VCaP (cell line): ENCODE measurements around the gene CMIP.

Experiments
- H3K27ac ChIP-seq: fragments of 450-650 bp; 2 replicates; pipeline ENCODE4 v1.5.1; 2017
- CTCF ChIP-seq: fragments of 450-650 bp; conservative IDR thresholded peaks from 2 replicates; pipeline ENCODE4 v1.5.1; 2017; ENCODE audit warnings: mild to moderate bottlenecking, moderate library complexity

CMIP gene

GRCh38 chr16:81647527-81647926 lies 202.9 kb downstream of the CMIP start:
- TF ChIP-seq CTCF: no peak
- H3K27ac ChIP-seq: no peak overlapping the region

- no peak overlapping the region for H3K27ac ChIP-seq
- TF ChIP-seq CTCF: no peak
Measured at GRCh38 chr16:81649561-81650184, 205.1 kb downstream of the CMIP start.

- H3K27ac ChIP-seq: no peak overlapping the region
- TF ChIP-seq CTCF: no peak
Measured at GRCh38 chr16:81650281-81650680, 205.7 kb downstream of the CMIP start.

GRCh38 chr16:81650982-81651562 lies 206.5 kb downstream of the CMIP start:
- H3K27ac ChIP-seq: no peak overlapping the region
- no peak for TF ChIP-seq CTCF

GRCh38 chr16:81651758-81652718 lies 207.4 kb downstream of the CMIP start:
- H3K27ac ChIP-seq: no peak overlapping the region
- TF ChIP-seq CTCF: no peak

GRCh38 chr16:81652798-81653505 lies 208.3 kb downstream of the CMIP start:
- TF ChIP-seq CTCF: no peak
- no peak overlapping the region for H3K27ac ChIP-seq

GRCh38 chr16:81654346-81654745 lies 209.7 kb downstream of the CMIP start:
- no peak for TF ChIP-seq CTCF
- no peak overlapping the region for H3K27ac ChIP-seq
